NT2/D1 (cell line): ENCODE measurements around the gene CRYGN.

Experiments
- DNase-seq: peaks from one replicate; pipeline ENCODE4 v3.0.0-alpha.2; 2011; ENCODE audit warnings: low read depth, low spot score
- H3K27me3 ChIP-seq: 2 replicates; pipeline ENCODE4 v1.6.0; 2011; ENCODE audit warnings: mild to moderate bottlenecking; ENCODE audit not compliant: insufficient read length, insufficient read depth
- H3K36me3 ChIP-seq: 2 replicates; pipeline ENCODE4 v1.6.1; 2011; ENCODE audit warnings: mild to moderate bottlenecking, low read length, mixed read lengths; ENCODE audit not compliant: insufficient read depth, insufficient read length
- H3K4me1 ChIP-seq: 2 replicates; pipeline ENCODE4 v1.5.1; 2011; ENCODE audit not compliant: insufficient read depth, insufficient read length
- H3K4me3 ChIP-seq: 2 replicates; pipeline ENCODE4 v1.5.1; 2011; ENCODE audit warnings: low read depth; ENCODE audit not compliant: insufficient read length
- H3K9ac ChIP-seq: 2 replicates; pipeline ENCODE4 v1.6.0; 2011; ENCODE audit warnings: low read depth; ENCODE audit not compliant: insufficient read length
- H3K9me3 ChIP-seq: 2 replicates; pipeline ENCODE4 v1.5.1; 2011; ENCODE audit warnings: mild to moderate bottlenecking, low read length; ENCODE audit not compliant: insufficient read depth
- SUZ12 ChIP-seq: IDR thresholded peaks from 2 replicates; pipeline ENCODE4 v1.6.1; 2011; ENCODE audit not compliant: insufficient read length, insufficient read depth; ENCODE audit errors: extremely low read depth
- YY1 ChIP-seq: IDR thresholded peaks from 2 replicates; pipeline ENCODE4 v1.6.1; 2011; ENCODE audit not compliant: insufficient read length, insufficient read depth
- ZNF274 ChIP-seq: IDR thresholded peaks from 2 replicates; pipeline ENCODE4 v1.6.1; 2011; ENCODE audit warnings: mild to moderate bottlenecking, low read depth, low read length

Gene CRYGN

GRCh38 chr7:151468217-151469018 is 28.5 kb upstream of the CRYGN start:
- no peak overlapping the region for H3K9ac ChIP-seq
- H3K4me3 ChIP-seq: no peak overlapping the region
- no peak for TF ChIP-seq YY1
- no peak for TF ChIP-seq SUZ12
- H3K36me3 ChIP-seq: peaks cover 68% of the 10 kb centered on the region
- H3K27me3 ChIP-seq: no peaks in the 10 kb centered on the region
- H3K4me1 ChIP-seq: peaks cover 1% of the 10 kb centered on the region
- no peak for DNase-seq
- peaks cover 22% of the 10 kb centered on the region for H3K9me3 ChIP-seq

- peaks cover 55% of the 10 kb centered on the region for H3K36me3 ChIP-seq
- TF ChIP-seq ZNF274 (no peak), YY1 (no peak), SUZ12 (no peak)
- H3K9me3 ChIP-seq: peaks cover 50% of the 10 kb centered on the region
- no peak overlapping the region for H3K9ac ChIP-seq
- peaks cover 6% of the 10 kb centered on the region for H3K27me3 ChIP-seq
- H3K4me3 ChIP-seq: no peak overlapping the region
- DNase-seq: no peak
- H3K4me1 ChIP-seq: peaks cover 3% of the 10 kb centered on the region
These were observed 25.2 kb upstream of the CRYGN start for GRCh38 chr7:151465169-151465568.

DNA sequence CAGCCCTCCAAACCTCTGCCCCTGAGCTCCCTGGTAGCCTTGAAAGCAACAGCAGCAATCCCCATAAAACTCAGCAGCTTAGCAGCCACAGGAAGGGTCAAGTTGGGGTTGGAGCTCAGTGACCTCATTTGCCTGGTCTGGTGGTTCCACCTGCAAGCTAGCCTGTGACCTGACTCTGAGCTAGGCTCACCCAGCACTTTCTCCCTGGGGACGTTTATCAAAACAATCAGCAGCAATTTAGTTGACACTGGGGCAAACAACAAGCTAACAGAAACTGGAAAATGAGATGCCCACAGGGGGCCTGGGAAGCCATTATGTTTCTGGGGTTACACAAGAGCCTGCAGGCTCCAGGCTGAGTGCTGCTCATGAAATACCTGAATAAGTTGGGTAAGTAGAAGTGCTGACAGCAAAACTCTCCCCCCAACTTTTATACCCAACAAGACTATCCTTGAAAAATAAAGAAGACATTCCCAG is 22.4 kb upstream of the CRYGN start:
- Histone ChIP-seq H3K27me3 (peaks cover 17% of the 10 kb centered on the region), H3K36me3 (peaks cover 27% of the 10 kb centered on the region), H3K9me3 (peaks cover 61% of the 10 kb centered on the region), H3K4me1 (peaks cover 10% of the 10 kb centered on the region), H3K4me3 (no peak overlapping the region), H3K9ac (no peak overlapping the region)
- TF ChIP-seq YY1 (no peak), SUZ12 (no peak), ZNF274 (no peak)
- peak; percentile 80 for DNase-seq

DNA sequence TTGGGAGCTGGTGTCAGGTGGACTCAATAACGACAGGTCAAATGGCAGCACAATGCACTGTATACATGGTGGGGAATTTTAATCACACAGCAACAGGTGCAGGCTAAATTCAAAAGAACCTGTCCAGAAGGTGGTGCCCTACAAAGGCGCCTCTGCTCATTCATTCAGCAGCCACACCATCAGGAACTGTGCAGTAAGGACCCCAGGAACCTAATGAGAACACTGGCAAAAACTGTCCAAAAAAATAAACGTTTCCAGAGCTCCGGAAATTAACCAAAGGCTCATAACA is 21.9 kb upstream of the CRYGN start:
- TF ChIP-seq SUZ12 (no peak), ZNF274 (no peak), YY1 (no peak)
- no peak for DNase-seq
- Histone ChIP-seq H3K9me3 (peaks cover 61% of the 10 kb centered on the region), H3K4me3 (no peak overlapping the region), H3K36me3 (peaks cover 22% of the 10 kb centered on the region), H3K27me3 (peaks cover 17% of the 10 kb centered on the region), H3K9ac (no peak overlapping the region), H3K4me1 (peaks cover 10% of the 10 kb centered on the region)

DNA sequence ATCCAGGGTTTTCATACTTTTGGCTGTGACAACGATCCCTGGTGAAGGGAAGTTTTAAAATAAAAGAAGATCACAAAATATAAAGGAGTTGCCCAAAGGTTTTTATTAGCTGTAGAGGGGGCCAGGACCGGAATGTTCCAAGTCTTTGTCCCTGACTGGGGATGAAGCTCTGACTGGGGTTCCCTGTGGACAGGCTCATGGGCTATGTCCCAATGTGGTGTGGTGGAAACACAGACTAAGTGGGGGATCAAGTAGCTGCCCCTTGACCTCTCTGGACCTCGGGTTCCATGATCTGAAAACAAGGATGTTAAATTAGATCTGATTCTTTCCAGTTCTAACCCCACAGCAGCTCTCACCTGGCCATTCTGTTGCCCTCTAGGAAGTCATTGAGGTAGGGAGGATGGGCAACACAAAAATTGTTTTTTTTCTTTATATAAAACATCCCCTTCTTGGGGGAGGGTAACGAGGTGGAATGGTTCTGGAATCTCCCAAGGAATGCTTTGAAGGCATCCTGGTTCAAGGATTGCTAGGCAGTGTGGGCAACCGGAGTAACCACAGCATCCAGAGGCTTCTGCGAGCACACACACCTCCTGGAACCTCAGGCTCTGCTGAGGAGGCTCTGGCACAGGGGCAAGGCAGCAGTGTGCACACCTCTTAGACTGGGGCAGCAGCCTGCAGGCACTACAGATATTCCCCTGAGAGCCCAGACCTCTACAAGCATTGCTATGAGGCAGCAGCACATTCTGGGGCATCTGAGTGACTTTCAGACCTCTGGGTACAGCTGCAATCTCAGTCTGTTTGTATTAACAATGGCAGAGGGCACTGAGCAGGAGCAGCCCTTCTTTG is 21.4 kb upstream of the CRYGN start:
- peaks cover 20% of the 10 kb centered on the region for H3K36me3 ChIP-seq
- TF ChIP-seq SUZ12 (no peak), YY1 (no peak), ZNF274 (no peak)
- H3K9me3 ChIP-seq: peaks cover 61% of the 10 kb centered on the region
- H3K9ac ChIP-seq: no peak overlapping the region
- H3K4me3 ChIP-seq: no peak overlapping the region
- no peak for DNase-seq
- H3K27me3 ChIP-seq: peaks cover 17% of the 10 kb centered on the region
- peaks cover 13% of the 10 kb centered on the region for H3K4me1 ChIP-seq

- Histone ChIP-seq H3K27me3 (peaks cover 17% of the 10 kb centered on the region), H3K4me1 (peaks cover 15% of the 10 kb centered on the region), H3K36me3 (peaks cover 11% of the 10 kb centered on the region), H3K9ac (peak overlapping the region; percentile 6), H3K4me3 (no peak overlapping the region), H3K9me3 (peaks cover 58% of the 10 kb centered on the region)
- TF ChIP-seq SUZ12 (no peak), ZNF274 (no peak), YY1 (no peak)
- no peak for DNase-seq
These were observed 20.5 kb upstream of the CRYGN start for GRCh38 chr7:151460474-151460855.

GRCh38 chr7:151459726-151460473 is 20.0 kb upstream of the CRYGN start:
- no peak overlapping the region for H3K4me3 ChIP-seq
- peaks cover 17% of the 10 kb centered on the region for H3K27me3 ChIP-seq
- H3K36me3 ChIP-seq: peaks cover 7% of the 10 kb centered on the region
- H3K9me3 ChIP-seq: peaks cover 53% of the 10 kb centered on the region
- peak overlapping the region; percentile 6 for H3K9ac ChIP-seq
- TF ChIP-seq YY1 (no peak), SUZ12 (no peak), ZNF274 (no peak)
- H3K4me1 ChIP-seq: peaks cover 15% of the 10 kb centered on the region
- no peak for DNase-seq
